ENCODE data around the gene TMOD4. TPM values are rescaled to one million over a fixed set of nuclear protein-coding genes. Genes with fewer than 3 reads are reported as not detected.

The TMOD4 gene
- total and polyA plus RNA-seq, 9 of the 15 experiments (the other 6 are each of a cell fraction or from before 2014, with no cell fraction given), result 0.18 to 1.8 (median 1.1) TPM; not detected in 1

- TF ChIP-seq GATAD2A (IDR thresholded peaks at IDR 0.05) (no peak), REST (IDR thresholded peaks at IDR 0.05; ENCODE audit: borderline replicate concordance) (no peak), REST (CRISPR knock-in tag; IDR thresholded peaks at IDR 0.05; ENCODE audit: low read depth) (no peak), DMBX1 (CRISPR knock-in tag; IDR thresholded peaks at IDR 0.05; ENCODE audit: borderline replicate concordance) (no peak), ZNF318 (IDR thresholded peaks at IDR 0.05; ENCODE audit: borderline replicate concordance in 1 of 2, low read depth in 1 of 2) (no peak), KLF1 (tag; IDR thresholded peaks at IDR 0.05) (no peak), OTX1 (CRISPR knock-in tag; IDR thresholded peaks at IDR 0.05) (0 out of 2 replicates have a peak, but pooled peaks have one; percentile 16), FOXK1 (CRISPR knock-in tag; IDR thresholded peaks at IDR 0.05; ENCODE audit: borderline replicate concordance) (no peak), MCM7 (IDR thresholded peaks at IDR 0.05) (no peak), NR2C2 (CRISPR knock-in tag; IDR thresholded peaks at IDR 0.05) (no peak; the same call in 1 of the 2 replicates), NR2C2 (tag; IDR thresholded peaks at IDR 0.05) (peak; percentile 100), SAP30 (IDR thresholded peaks at IDR 0.05; ENCODE audit: borderline replicate concordance, insufficient read depth, low read depth, low read length, poor library complexity, severe bottlenecking) (peak; percentile 9), FOXP1 (CRISPR knock-in tag; IDR thresholded peaks at IDR 0.05) (no peak)
These were observed 10.5 kb downstream of the TMOD4 start (continued) for GRCh38 chr1:151165281-151165737.
